OCI-LY3 (cell line): ENCODE data around the gene RGS19.
A peak's percentile ranks its signal among the peaks of the same experiment; 100 is the strongest.

ENCODE experiments used
- H2AFZ ChIP-seq: fragments of 200-600, 300-600 bp; shearing (Covaris generic); 2 replicates; pipeline ENCODE4 v1.6.0; 2014; ENCODE audit warnings: antibody characterized with exemption, low read depth, low read length
- H3K27ac ChIP-seq: fragments of 200-600, 300-600 bp; sonication (generic); 2 replicates; pipeline ENCODE4 v1.5.1; 2014; ENCODE audit warnings: mild to moderate bottlenecking, low read length, moderate library complexity, mixed read lengths
- H3K27me3 ChIP-seq: fragments of 200-600, 300-600 bp; sonication (generic); 2 replicates; pipeline ENCODE4 v1.6.1; 2014; ENCODE audit warnings: low read depth, low read length, mixed read lengths
- H3K36me3 ChIP-seq: fragments of 200-600, 300-600 bp; sonication (generic); replicated peaks from 2 replicates; pipeline ENCODE3; 2014; ENCODE audit warnings: low read depth, low read length, mixed read lengths
- H3K4me1 ChIP-seq: fragments of 300-600, 200-600 bp; sonication (generic); 2 replicates; pipeline ENCODE4 v1.6.1; 2014; ENCODE audit warnings: low read length, mixed read lengths
- H3K4me2 ChIP-seq: fragments of 200-600, 300-600 bp; sonication (generic); 2 replicates; pipeline ENCODE4 v1.6.1; 2014; ENCODE audit warnings: low read length, mixed read lengths
- H3K4me3 ChIP-seq: fragments of 300-600, 200-600 bp; sonication (generic); 2 replicates; pipeline ENCODE4 v1.5.1; 2014; ENCODE audit warnings: antibody characterized with exemption, mild to moderate bottlenecking, low read length, moderate library complexity
- H3K79me2 ChIP-seq: fragments of 300-600, 200-600 bp; shearing (Covaris generic); 2 replicates; pipeline ENCODE4 v1.6.1; 2014; ENCODE audit warnings: mild to moderate bottlenecking, low read length, mixed read lengths
- H3K9ac ChIP-seq: fragments of 300-600, 200-600 bp; shearing (Covaris generic); 2 replicates; pipeline ENCODE4 v1.6.0; 2014; ENCODE audit warnings: mild to moderate bottlenecking, low read length, moderate library complexity
- H3K9me3 ChIP-seq: fragments of 200-600, 300-600 bp; shearing (Covaris generic); 2 replicates; pipeline ENCODE4 v1.6.1; 2014; ENCODE audit warnings: low read length, mixed read lengths; ENCODE audit not compliant: insufficient read depth
- H4K20me1 ChIP-seq: fragments of 200-600, 300-600 bp; sonication (generic); 2 replicates; pipeline ENCODE4 v1.6.1; 2016; ENCODE audit warnings: low read length, mixed read lengths; ENCODE audit not compliant: insufficient read depth
- CTCF ChIP-seq: fragments of 200-600, 300-600 bp; sonication (generic); IDR thresholded peaks from 2 replicates; pipeline ENCODE4 v1.5.1; 2014; ENCODE audit warnings: antibody characterized with exemption, low read length, low read depth
- EZH2phosphoT487 ChIP-seq: fragments of 200-600 bp; shearing (Covaris generic); IDR thresholded peaks from 2 replicates; pipeline ENCODE4 v1.6.1; 2018; ENCODE audit warnings: antibody characterized with exemption, mixed run types, low read depth

Gene RGS19

DNA sequence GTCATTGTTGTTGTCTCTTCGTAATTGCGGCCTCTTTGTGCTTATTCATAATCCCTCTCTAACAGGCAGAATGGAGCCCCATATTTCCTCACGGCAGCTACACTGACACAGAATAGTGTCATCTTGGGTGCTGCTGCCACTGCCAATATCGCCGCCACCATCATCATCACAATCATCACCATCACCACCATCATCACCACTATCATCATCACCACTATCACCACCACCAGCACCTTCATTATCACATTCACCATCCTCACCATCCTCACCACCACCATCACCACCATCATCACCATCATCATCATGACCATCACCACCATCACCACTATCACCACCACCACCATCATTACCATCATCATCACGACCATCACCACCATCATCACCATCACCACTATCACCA is 17.2 kb upstream of the RGS19 start:
- no peaks in the 10 kb centered on the region for H3K79me2 ChIP-seq
- no peak overlapping the region for H2AFZ ChIP-seq
- TF ChIP-seq EZH2phosphoT487 (no peak), CTCF (no peak)
- H3K4me2 ChIP-seq, result no peak overlapping the region
- H3K36me3 ChIP-seq, result no peaks in the 10 kb centered on the region
- H3K4me3 ChIP-seq, result no peak overlapping the region
- no peaks in the 10 kb centered on the region for H4K20me1 ChIP-seq
- H3K4me1 ChIP-seq, result peaks cover 31% of the 10 kb centered on the region
- no peak overlapping the region for H3K9ac ChIP-seq
- H3K9me3 ChIP-seq, result no peaks in the 10 kb centered on the region
- H3K27ac ChIP-seq, result no peak overlapping the region
- peaks cover 13% of the 10 kb centered on the region for H3K27me3 ChIP-seq

DNA sequence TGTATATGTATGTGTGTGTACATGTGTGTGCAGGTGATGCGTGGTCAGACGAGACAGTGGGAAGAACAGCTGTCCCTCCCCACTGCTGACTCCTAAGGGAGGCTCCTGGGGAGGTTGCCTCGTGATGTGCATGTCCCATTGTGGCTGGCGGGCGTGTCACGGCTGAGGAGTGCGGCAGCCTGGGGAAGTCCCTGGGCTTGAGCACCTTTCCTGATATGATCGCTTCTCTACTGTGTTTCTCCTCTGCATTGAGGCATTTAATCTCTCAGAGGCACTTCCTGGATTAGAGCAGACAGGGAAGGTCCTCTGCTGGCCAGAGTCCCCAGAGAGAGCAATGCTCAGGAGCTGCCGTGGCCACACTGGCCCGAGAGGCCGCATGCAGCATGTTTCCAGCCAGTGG is 16.6 kb upstream of the RGS19 start:
- Histone ChIP-seq H3K4me2 (peak overlapping the region; percentile 37), H3K27me3 (peaks cover 7% of the 10 kb centered on the region), H3K27ac (no peak overlapping the region), H3K4me1 (peaks cover 25% of the 10 kb centered on the region), H3K9ac (no peak overlapping the region), H3K36me3 (no peaks in the 10 kb centered on the region), H2AFZ (no peak overlapping the region), H3K79me2 (no peaks in the 10 kb centered on the region), H4K20me1 (no peaks in the 10 kb centered on the region), H3K4me3 (no peak overlapping the region), H3K9me3 (no peaks in the 10 kb centered on the region)
- TF ChIP-seq EZH2phosphoT487 (no peak), CTCF (no peak)

- Histone ChIP-seq H3K27me3 (peaks cover 4% of the 10 kb centered on the region; the same call in 1 of the 2 replicates), H3K79me2 (no peaks in the 10 kb centered on the region), H3K9me3 (no peaks in the 10 kb centered on the region), H3K4me3 (no peak overlapping the region), H3K9ac (no peak overlapping the region), H3K36me3 (no peaks in the 10 kb centered on the region), H4K20me1 (no peaks in the 10 kb centered on the region), H3K4me1 (peaks cover 20% of the 10 kb centered on the region), H3K27ac (no peak overlapping the region), H3K4me2 (peak overlapping the region; percentile 37), H2AFZ (no peak overlapping the region)
- no peak for TF ChIP-seq EZH2phosphoT487
- no peak for TF ChIP-seq CTCF
These were observed 16.1 kb upstream of the RGS19 start for GRCh38 chr20:64095455-64095854.

DNA sequence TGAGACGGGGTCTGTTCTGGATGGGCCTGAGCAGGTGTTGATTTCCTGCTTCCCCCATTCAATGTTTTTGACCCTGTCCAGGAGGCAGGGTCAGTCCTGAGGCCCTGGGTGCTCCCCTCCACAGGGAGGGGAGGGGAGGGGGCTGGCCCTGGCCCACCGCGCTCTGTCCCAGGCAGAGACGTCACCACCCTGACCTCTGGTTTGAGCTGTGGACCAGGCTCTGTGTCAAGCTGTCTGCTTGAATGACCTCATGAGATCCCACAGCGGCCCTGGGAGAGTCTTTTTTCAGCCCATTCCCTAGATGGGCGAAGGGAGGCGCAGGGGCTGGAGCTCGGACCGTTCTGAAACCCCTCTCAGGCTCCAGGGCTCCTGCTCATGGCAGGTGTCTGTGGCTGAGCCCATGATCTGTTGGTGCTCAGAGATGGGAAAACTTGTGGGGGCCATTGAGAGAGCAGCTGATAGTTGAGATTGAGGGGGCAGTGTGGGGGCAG is 13.7 kb upstream of the RGS19 start:
- Histone ChIP-seq H3K27me3 (no peaks in the 10 kb centered on the region), H3K79me2 (no peaks in the 10 kb centered on the region), H4K20me1 (0 out of 2 replicates have a peak, but pooled peaks cover 4% of the 10 kb centered on the region), H3K4me3 (no peak overlapping the region), H2AFZ (no peak overlapping the region), H3K4me1 (peaks cover 10% of the 10 kb centered on the region), H3K36me3 (no peaks in the 10 kb centered on the region), H3K27ac (no peak overlapping the region), H3K9me3 (no peaks in the 10 kb centered on the region), H3K9ac (no peak overlapping the region), H3K4me2 (no peak overlapping the region)
- TF ChIP-seq EZH2phosphoT487 (no peak), CTCF (no peak)
